Bronchial epithelial cell (primary cell): ENCODE data around the gene GOLGA6C. TPM values are rescaled to one million over a fixed set of nuclear protein-coding genes. Genes with fewer than 3 reads are reported as not detected.

Experiments
- DNase-seq: peaks from one replicate; pipeline ENCODE4 v3.0.0-alpha.2; 2010; ENCODE audit warnings: low read depth
- FAIRE-seq: peaks from 2 replicates; lab custom pipeline; 2011; peaks lifted over from hg19 to GRCh38; lab: Jason Lieb, UNC
- H3K27me3 ChIP-seq: 2 replicates; pipeline ENCODE4 v1.5.1; 2011; ENCODE audit warnings: low read length; ENCODE audit not compliant: control insufficient read depth, insufficient read depth
- H3K36me3 ChIP-seq: 2 replicates; pipeline ENCODE4 v1.5.1; 2011; ENCODE audit warnings: low read length; ENCODE audit not compliant: control insufficient read depth, insufficient read depth
- H3K4me3 ChIP-seq: 2 replicates; pipeline ENCODE4 v1.5.1; 2011; ENCODE audit warnings: mild to moderate bottlenecking, low read depth, low read length, control low read depth
- total RNA-seq: library from RNA; depleted of rRNA; stranded (reverse); fragments of >200 nt; gene quantifications from 2 replicates; pipeline ENCODE4 v1.2.1, GENCODE V29; 2014
- TF ChIP-seq, protein P1 (sequence below): IDR thresholded peaks from 2 replicates; pipeline ENCODE4 v1.5.1; 2011; ENCODE audit warnings: mild to moderate bottlenecking, moderate library complexity, low read length, control low read depth, inconsistent platforms; ENCODE audit not compliant: insufficient read depth, severe bottlenecking

Gene GOLGA6C
- total RNA-seq, 1 donor from 2014 or later = under 0.01 TPM

DNA sequence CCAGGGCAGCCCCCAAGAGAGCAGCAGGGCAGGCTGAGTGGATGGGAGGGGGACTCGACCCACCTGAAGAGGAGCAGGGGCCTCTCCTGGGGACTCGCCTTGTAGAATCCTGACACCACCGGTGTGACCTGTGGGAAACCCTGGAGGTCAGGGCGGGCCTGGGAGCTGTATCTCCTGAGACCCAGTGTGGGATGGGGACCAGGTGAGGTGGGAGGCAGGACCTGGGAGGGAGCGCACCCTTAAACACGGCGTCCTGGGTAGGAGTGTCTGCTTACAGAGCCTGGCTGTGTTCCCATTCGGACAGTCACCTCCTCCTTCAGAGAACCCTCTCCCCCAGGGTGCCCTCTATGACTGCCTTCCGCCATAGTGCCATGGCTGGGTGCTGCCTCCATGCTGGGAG, 29.3 kb upstream of the GOLGA6C start:
- no peaks in the 10 kb centered on the region for H3K36me3 ChIP-seq
- FAIRE-seq = no peak
- TF ChIP-seq, protein P1, sequence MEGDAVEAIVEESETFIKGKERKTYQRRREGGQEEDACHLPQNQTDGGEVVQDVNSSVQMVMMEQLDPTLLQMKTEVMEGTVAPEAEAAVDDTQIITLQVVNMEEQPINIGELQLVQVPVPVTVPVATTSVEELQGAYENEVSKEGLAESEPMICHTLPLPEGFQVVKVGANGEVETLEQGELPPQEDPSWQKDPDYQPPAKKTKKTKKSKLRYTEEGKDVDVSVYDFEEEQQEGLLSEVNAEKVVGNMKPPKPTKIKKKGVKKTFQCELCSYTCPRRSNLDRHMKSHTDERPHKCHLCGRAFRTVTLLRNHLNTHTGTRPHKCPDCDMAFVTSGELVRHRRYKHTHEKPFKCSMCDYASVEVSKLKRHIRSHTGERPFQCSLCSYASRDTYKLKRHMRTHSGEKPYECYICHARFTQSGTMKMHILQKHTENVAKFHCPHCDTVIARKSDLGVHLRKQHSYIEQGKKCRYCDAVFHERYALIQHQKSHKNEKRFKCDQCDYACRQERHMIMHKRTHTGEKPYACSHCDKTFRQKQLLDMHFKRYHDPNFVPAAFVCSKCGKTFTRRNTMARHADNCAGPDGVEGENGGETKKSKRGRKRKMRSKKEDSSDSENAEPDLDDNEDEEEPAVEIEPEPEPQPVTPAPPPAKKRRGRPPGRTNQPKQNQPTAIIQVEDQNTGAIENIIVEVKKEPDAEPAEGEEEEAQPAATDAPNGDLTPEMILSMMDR = no peak
- no peak for DNase-seq
- peaks cover 3% of the 10 kb centered on the region for H3K27me3 ChIP-seq
- H3K4me3 ChIP-seq = no peak overlapping the region

DNA sequence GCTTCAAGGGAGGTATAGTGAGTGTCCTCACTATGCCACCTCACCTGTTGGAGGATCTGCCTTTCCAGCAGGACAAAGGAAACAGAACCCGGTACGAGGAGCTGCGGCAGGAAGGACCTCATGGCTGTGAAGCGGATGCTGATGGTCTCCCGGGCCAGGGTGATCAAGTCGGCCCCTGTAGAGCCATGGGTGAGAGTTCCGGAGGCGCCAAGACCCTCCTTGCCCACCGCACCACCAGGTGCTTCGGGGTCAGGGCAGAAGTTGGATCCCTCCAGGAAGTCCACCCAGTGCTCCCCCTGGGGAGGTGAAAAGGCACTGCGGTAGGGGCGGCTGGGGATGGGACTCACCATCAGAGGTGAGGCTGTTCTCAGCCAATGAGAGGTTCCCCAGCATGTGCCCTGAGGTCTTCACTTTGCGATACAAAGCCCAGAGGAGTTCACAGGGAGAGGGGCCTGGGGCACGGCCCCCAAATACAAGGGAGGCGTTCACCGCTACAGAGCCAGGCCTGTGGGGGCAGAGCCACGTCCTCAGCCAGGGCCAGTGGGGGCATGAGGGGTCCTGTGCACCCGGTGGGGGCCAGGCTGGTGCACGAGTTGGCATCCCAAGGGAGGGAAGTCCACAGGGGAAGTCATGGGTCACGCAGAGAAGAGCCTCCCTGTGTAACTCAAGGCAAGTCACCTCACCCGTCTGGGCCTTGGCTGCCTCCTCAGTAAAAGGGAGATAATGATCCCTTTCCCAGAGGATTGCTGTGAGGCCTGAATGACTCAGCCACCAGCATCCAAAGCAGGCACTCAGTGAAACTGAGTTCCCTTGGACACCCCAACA, 28.7 kb upstream of the GOLGA6C start:
- Histone ChIP-seq H3K27me3 (peaks cover 3% of the 10 kb centered on the region), H3K36me3 (no peaks in the 10 kb centered on the region), H3K4me3 (no peak overlapping the region)
- FAIRE-seq (no peak), DNase-seq (no peak)
- TF ChIP-seq, protein P1 = no peak

DNA sequence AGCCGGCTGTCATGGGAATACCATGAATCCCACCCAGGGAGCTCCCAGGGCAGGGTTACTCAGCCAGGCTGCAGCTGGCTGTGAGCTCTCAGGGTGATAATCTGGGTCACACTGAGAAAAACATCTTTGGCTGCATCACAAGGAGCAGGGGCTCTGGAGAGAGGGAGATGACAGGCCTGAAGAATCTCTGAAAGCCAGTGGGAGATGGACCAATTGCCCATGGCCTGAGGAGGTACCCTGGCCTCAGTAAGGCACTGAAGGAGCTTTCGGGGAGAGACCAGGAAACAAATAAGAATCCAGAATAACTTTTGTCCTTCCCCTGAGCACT, 28.2 kb upstream of the GOLGA6C start:
- Histone ChIP-seq H3K4me3 (no peak overlapping the region), H3K27me3 (peaks cover 3% of the 10 kb centered on the region), H3K36me3 (no peaks in the 10 kb centered on the region)
- FAIRE-seq = no peak
- no peak for DNase-seq
- TF ChIP-seq, protein P1 = no peak

DNA sequence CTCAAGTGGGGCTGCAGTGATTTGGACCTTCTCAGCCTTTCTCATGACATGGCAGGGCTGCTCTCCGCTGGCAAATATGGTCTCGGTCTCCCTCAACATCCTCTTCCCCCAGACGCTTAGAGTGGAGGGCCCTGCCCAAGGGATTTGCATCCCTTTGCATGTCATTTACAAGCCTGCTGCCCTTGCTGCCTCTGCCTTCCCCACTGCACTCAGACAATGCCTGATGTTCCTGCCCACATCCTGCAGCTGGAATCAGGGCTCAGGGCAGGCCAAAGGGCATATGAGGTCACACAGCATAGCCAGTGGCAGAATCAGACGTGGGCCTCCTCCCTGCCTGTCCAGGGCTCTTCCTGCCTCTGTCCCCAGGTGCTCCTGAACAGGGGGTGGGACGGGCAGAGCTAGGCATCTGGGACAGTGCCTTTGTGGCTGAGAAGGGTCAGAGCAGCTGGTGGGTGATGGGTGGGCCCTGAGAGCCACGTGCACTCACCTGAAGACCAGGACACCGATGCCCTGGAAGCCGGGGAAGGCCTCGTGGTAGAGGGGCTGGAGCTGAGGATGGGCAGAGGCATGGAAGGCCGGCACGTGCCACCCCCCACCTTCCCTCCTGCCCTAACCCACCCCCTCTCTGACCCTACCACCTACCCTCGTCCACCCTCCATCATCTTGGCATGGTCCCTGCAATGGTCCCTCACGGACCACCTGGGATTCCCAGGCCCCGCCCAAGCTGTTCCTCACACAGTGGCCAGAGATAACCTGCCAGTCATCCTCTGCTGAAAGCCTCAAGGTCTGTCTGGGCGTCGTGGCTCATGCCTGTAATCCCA, 27.4 kb upstream of the GOLGA6C start:
- Histone ChIP-seq H3K36me3 (no peaks in the 10 kb centered on the region), H3K4me3 (no peak overlapping the region), H3K27me3 (peaks cover 3% of the 10 kb centered on the region)
- TF ChIP-seq, protein P1 = no peak
- DNase-seq (no peak), FAIRE-seq (no peak)

DNA sequence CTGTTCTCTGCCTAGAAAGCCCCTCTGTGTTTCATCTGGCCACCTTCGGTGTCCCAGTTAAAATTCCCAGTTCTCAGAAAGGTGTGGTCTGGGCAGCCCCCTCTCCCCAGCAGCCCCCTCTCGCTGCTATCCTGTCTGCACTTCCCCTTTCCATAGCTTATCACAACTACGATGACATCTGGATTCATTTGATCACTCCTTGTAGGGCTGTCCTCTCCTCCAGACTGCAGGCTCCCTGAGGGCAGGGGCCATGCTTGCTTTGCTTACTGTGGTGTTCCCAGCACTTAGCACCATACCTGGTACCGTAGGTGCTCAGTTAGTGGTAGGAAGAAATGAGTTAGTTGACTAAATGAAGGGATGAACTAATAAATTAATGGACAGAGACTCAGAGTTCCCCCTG, 26.3 kb upstream of the GOLGA6C start:
- no peaks in the 10 kb centered on the region for H3K36me3 ChIP-seq
- H3K4me3 ChIP-seq = no peak overlapping the region
- TF ChIP-seq, protein P1 = no peak
- peaks cover 3% of the 10 kb centered on the region for H3K27me3 ChIP-seq
- no peak for DNase-seq
- FAIRE-seq = no peak
